ENCODE results near the gene ELL2.

ELL2 gene

DNA sequence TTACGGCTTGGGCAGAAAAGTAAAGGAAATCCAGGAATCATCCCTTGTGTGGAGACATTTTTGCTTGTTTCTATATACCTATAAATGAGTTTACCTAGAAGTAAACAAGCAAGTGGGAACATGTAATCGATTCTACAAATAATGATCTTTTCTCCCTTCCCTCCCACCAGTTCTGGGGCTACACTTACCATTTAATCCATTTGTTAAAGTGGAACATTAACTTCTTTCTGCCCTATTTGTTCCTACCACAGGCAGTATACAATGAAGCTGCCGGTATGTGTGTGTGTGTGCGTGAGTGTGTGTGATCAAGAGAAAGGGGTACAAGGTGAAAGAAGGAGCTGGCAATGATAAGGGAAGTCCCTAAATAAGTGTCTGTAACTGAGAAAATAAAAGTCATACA is 26.4 kb upstream of the ELL2 start:
- H3K27ac Mint-ChIP-seq: no peak overlapping the region
- no peaks in the 10 kb centered on the region for H3K36me3 Mint-ChIP-seq
- H3K27me3 Mint-ChIP-seq: no peaks in the 10 kb centered on the region
- no peaks in the 10 kb centered on the region for H3K4me1 Mint-ChIP-seq
- no peaks in the 10 kb centered on the region for H3K9me3 Mint-ChIP-seq
- no peak overlapping the region for H3K4me3 Mint-ChIP-seq

DNA sequence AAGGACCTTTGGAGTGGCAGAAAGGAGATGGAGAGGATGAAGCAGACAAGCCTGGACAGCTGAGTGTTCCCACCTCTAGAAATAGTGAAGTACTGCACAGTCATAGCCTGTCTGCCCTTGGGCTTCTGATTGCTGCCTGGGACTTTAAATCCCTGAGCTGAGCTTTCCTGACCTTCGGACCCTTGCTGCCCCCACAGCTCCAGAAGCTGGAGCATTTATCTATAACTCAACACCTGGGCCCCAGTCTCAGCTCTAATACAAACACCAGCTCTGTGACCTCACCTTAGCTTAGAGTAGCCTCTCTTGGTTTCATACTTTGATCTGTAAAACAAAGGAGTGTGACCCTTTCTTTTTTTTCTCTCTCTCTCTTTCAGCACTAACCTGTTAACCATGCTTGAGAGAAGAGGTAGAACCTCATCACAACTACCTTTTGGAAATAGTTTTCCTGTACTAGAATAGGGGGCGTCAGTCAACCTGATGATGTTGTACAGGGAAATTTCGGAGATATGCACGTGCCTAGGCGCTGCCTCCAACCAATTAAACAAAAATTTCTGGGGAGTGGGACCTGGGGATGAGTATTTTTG is 25.4 kb upstream of the ELL2 start:
- Mint-ChIP-seq H3K4me3 (no peak overlapping the region), H3K36me3 (no peaks in the 10 kb centered on the region), H3K4me1 (no peaks in the 10 kb centered on the region), H3K27ac (no peak overlapping the region), H3K27me3 (no peaks in the 10 kb centered on the region), H3K9me3 (no peaks in the 10 kb centered on the region)

DNA sequence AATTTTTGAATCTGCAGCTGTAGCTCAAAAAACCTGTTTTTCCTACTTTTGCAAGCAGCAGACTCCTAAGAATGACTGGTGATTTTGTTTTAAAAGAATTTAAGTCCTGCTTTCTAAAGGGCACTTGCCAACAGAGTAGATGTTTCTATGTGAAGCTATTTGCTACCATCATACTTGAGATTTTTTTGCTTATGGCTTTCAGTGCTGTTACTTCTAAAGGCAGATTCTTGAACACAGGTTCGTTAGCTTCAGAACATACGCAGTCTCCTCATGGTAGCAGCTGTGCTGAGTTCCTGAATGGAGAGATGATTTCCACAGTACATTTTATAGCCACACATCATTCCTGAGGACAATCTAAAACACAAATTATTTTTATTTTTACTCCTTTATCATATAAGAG is 24.4 kb upstream of the ELL2 start:
- no peaks in the 10 kb centered on the region for H3K9me3 Mint-ChIP-seq
- no peaks in the 10 kb centered on the region for H3K27me3 Mint-ChIP-seq
- H3K4me1 Mint-ChIP-seq: no peaks in the 10 kb centered on the region
- no peak overlapping the region for H3K27ac Mint-ChIP-seq
- H3K4me3 Mint-ChIP-seq: no peak overlapping the region
- H3K36me3 Mint-ChIP-seq: no peaks in the 10 kb centered on the region

DNA sequence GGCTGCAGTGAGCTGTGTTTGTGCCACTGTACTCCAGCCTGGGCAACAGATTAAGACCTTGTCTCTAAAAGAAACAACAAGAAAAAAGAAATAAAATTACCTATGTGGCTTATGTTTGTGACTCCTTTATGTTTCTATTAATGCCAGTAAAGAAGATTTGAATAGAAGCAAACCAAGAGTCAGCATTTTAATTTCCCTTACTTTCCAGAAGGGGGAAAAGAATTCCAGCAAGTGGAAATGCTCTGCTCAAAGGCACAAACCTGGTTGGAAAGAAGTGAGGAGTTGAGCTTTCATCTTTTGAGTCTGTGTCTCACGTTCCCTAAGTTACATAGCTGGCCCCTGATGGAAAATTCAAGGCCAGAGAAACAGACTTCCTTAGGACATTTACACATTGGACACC is 23.6 kb upstream of the ELL2 start:
- Mint-ChIP-seq H3K9me3 (no peaks in the 10 kb centered on the region), H3K27me3 (no peaks in the 10 kb centered on the region), H3K27ac (no peak overlapping the region), H3K36me3 (no peaks in the 10 kb centered on the region), H3K4me1 (no peaks in the 10 kb centered on the region), H3K4me3 (no peak overlapping the region)

DNA sequence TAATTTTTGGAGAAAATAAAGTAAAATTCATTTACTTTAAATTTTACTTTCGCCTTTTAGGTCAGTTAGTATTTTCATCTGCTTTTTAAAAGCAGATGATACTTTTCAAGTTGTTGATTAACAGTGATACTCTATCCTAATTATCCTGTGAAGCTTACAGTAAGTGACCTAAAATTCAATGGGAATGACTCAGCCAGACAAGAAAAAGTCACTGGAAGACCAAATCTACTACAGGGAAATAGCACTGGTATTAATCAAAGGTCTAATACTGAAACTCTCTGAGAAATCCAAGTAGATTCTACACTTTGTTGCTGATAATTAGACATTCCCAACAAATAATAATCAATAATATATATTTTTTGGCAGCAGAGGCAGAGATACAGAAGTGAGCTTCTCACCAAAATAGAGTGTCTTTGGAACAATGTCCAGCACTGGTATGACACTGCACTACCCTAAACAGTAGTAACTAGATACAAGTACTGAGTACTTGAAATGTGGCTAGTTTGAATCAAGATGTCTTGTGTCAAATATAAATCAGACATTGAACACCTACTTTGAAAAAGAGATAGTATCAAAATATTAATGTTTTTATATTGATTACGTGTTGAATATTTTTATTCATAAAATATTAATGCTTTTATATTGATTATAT is 22.8 kb upstream of the ELL2 start:
- Mint-ChIP-seq H3K36me3 (no peaks in the 10 kb centered on the region), H3K27me3 (no peaks in the 10 kb centered on the region), H3K27ac (no peak overlapping the region), H3K9me3 (no peaks in the 10 kb centered on the region), H3K4me1 (no peaks in the 10 kb centered on the region), H3K4me3 (no peak overlapping the region)

DNA sequence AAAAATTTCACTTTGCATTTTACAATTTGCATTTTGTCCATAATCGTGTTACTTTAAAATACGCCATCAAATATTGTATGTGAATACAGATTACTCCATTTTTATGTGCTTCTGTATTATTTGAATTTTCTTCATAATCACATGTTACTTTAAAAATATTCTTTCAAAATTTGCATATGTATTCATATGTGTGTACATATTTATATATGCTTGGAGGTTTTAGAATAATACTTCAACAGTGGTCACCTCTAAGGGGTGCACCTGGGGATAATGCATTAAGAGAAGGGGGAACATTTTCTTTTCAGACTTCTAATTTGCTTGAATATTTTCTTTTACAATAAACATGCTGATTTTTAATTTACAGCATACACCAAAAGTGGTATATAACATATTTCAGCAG is 21.9 kb upstream of the ELL2 start:
- H3K9me3 Mint-ChIP-seq: no peaks in the 10 kb centered on the region
- no peak overlapping the region for H3K4me3 Mint-ChIP-seq
- H3K27me3 Mint-ChIP-seq: peaks cover 4% of the 10 kb centered on the region
- no peaks in the 10 kb centered on the region for H3K4me1 Mint-ChIP-seq
- no peaks in the 10 kb centered on the region for H3K36me3 Mint-ChIP-seq
- no peak overlapping the region for H3K27ac Mint-ChIP-seq

DNA sequence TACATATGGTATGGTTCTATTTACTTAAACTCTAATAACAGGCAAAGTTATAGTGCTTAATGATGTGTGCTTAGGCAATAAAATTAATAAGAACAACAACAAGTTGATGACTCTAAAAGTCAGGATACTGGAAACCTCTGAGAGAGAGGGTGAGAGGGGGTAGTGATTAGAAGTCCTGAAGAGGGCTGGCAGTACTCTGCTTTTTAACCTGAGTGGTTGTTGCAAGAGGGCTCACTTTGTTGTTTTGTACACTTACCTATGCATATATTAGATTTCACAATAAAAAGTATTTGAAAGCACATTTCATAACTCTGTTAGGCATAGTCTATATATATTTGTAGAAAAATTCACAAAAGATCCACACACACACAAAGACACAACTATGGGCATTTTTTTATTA is 21.4 kb upstream of the ELL2 start:
- Mint-ChIP-seq H3K4me3 (no peak overlapping the region), H3K4me1 (no peaks in the 10 kb centered on the region), H3K27ac (no peak overlapping the region)

DNA sequence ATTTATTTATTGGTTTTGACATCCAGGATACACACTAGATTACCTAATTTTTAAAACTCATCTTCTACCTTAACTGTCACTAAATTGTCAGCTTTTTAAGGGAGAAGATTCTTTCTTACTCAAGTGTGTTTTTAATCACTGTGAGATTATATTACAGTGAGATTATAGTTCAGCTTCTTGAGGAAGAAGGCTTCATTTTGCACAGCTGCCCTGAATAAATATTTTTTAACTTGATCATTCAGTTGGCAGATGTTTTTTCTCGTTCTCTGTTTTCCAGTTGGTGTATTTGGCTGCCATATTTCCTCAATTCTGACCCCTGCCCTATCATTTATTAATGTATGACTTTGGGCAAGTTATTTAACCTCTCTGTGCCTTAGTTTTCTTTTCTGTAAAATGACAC is 15.0 kb upstream of the ELL2 start:
- Mint-ChIP-seq H3K27me3 (peaks cover 11% of the 10 kb centered on the region), H3K9me3 (no peaks in the 10 kb centered on the region), H3K4me1 (no peaks in the 10 kb centered on the region), H3K4me3 (no peak overlapping the region), H3K36me3 (peaks cover 1% of the 10 kb centered on the region), H3K27ac (no peak overlapping the region)

More for the DNA sequence above, 21.4 kb upstream of the ELL2 start:
- H3K9me3 Mint-ChIP-seq: no peaks in the 10 kb centered on the region
- H3K36me3 Mint-ChIP-seq: no peaks in the 10 kb centered on the region
- H3K27me3 Mint-ChIP-seq: peaks cover 6% of the 10 kb centered on the region

DNA sequence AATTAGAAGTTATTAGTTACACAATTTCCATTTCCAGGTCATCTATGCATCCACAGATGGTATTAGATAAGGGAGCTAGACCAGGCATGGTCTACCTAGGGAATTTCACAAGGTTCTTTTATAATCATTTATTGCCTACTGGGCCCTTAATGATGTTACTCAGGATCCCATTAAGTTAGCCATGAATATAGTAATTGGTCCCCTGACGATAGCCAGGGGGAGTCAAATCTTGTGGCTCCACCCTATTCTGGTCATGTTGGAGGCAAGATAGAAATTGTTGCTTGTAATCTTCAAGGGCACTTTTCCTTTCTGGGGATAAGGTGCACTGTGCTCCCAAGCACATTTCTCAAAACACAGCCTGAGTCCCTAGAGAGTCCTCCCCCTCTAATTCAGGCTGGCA is 14.1 kb upstream of the ELL2 start:
- Mint-ChIP-seq H3K27ac (no peak overlapping the region), H3K4me3 (no peak overlapping the region), H3K36me3 (peaks cover 1% of the 10 kb centered on the region), H3K4me1 (no peaks in the 10 kb centered on the region), H3K9me3 (peaks cover 2% of the 10 kb centered on the region), H3K27me3 (peaks cover 11% of the 10 kb centered on the region)

DNA sequence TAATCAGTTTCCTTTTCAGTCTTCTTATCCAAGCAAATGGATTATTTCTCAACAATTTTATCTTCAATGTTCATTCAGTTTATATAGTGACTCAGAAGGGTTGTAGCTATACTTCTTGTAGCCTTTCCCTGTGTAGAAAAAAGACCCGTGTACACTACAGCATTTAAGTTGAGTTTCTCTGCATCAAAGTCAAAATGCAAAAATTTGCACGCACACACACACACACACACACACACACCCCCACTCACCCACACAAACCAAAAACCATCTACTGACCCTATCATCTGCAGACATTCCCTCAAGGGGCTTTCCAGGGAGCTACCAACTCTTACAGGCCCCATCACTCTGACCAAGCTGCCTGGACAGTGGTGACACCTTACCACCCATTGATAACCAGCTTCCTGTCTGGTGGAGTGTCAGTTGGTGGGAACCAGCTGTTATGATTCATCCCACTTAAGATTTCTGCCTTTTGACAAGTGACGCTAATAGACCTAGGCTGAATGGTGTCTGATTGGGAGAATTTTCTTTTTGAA is 12.2 kb upstream of the ELL2 start:
- no peak overlapping the region for H3K27ac Mint-ChIP-seq
- peaks cover 11% of the 10 kb centered on the region for H3K9me3 Mint-ChIP-seq
- H3K36me3 Mint-ChIP-seq: peaks cover 1% of the 10 kb centered on the region
- no peak overlapping the region for H3K4me3 Mint-ChIP-seq
- peaks cover 8% of the 10 kb centered on the region for H3K27me3 Mint-ChIP-seq
- H3K4me1 Mint-ChIP-seq: no peaks in the 10 kb centered on the region

DNA sequence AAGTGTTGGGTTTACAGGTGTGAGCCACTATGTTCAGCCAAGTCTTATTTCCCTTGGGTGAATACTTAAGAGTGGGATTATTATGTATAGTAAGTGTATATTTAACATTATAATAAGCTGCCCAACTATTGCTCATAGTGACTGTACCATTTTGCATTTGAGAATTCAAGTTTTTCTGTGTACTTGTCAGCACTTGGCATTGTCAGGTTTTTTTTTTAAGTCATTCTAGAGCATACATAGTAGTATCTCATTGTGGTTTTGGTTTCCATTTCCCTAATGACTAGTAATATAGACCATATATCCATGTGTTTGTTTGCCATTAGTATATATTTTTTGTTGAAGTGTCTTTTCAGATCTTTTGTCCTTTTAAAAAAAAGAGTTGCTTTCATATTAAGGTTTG is 10.5 kb upstream of the ELL2 start:
- H3K4me1 Mint-ChIP-seq: no peaks in the 10 kb centered on the region
- H3K36me3 Mint-ChIP-seq: peaks cover 1% of the 10 kb centered on the region
- peaks cover 11% of the 10 kb centered on the region for H3K9me3 Mint-ChIP-seq
- H3K27ac Mint-ChIP-seq: no peak overlapping the region
- peaks cover 4% of the 10 kb centered on the region for H3K27me3 Mint-ChIP-seq
- H3K4me3 Mint-ChIP-seq: no peak overlapping the region

DNA sequence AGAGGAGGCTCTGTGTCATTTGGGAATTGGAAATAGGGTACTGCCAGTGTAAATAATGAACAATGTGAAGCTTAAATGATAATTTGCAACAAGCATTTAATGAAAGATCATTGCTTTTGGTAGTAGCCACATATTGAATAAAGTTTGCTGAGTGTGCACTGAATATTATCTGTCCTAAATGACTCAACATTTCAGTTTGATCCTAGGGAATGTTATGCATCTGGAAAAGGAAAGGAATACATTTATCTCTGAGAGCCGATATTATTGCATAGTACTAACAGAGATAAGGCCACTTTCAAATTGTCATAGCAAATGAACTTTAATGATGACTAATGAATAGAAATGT is 8.7 kb upstream of the ELL2 start:
- H3K27ac Mint-ChIP-seq: no peak overlapping the region
- no peaks in the 10 kb centered on the region for H3K4me1 Mint-ChIP-seq
- no peak overlapping the region for H3K4me3 Mint-ChIP-seq
- H3K36me3 Mint-ChIP-seq: peaks cover 1% of the 10 kb centered on the region
- H3K27me3 Mint-ChIP-seq: peaks cover 4% of the 10 kb centered on the region
- peaks cover 11% of the 10 kb centered on the region for H3K9me3 Mint-ChIP-seq

DNA sequence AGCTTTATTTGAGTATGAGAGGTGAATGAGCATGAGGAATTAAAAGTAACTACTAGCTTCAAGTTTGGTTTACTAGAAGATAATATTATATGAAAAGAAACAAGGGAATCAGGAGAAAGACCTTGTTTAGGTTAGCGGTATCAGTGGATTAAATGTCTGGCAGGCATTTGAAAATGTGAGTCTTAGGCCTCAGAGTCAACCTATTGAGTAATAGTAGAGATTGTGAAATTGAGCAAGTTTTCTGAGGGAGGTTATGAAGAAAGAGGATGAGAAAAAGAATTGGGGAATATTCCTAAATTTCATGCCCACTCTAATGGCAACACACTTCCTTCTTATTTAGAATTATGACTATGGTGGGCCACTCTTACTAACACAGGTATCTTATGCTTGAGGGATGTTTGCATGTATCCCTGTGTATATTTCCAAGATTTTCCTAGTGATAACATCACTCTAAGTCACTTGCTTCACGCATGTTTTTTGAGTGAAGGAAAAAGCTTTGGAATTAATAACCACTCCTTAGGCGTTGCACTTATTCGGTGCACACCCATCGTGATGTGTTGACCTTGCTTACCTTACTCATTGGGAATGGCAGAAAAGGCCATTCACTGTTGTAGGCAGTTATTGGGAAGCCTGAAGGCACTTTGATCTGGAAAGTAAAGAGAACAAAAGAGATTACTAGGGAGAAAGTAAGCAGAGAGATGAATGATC is 8.2 kb upstream of the ELL2 start:
- Mint-ChIP-seq H3K4me3 (no peak overlapping the region), H3K9me3 (peaks cover 11% of the 10 kb centered on the region), H3K4me1 (no peaks in the 10 kb centered on the region), H3K36me3 (peaks cover 1% of the 10 kb centered on the region), H3K27me3 (peaks cover 4% of the 10 kb centered on the region), H3K27ac (no peak overlapping the region)

DNA sequence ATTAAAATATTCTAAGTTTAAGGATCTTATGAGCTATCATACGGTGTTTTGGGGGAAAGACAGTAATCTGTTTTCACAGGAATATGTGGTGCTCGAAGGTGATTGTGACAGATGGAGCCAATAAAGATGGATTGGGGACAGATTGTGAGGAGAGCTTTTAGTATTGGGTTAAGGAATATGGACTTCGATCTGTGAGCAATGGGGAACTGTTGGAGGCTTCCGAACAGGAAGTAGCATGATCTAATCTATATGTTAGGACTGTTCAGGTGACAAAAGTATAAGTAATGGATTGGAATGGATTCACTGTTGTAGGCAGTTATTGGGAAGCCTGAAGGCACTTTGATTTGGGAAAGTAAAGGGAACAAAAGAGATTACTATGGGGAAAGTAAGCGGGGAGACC is 7.4 kb upstream of the ELL2 start:
- H3K4me1 Mint-ChIP-seq: no peaks in the 10 kb centered on the region
- no peak overlapping the region for H3K27ac Mint-ChIP-seq
- peaks cover 1% of the 10 kb centered on the region for H3K36me3 Mint-ChIP-seq
- H3K4me3 Mint-ChIP-seq: no peak overlapping the region
- H3K9me3 Mint-ChIP-seq: peaks cover 11% of the 10 kb centered on the region
- peaks cover 4% of the 10 kb centered on the region for H3K27me3 Mint-ChIP-seq

DNA sequence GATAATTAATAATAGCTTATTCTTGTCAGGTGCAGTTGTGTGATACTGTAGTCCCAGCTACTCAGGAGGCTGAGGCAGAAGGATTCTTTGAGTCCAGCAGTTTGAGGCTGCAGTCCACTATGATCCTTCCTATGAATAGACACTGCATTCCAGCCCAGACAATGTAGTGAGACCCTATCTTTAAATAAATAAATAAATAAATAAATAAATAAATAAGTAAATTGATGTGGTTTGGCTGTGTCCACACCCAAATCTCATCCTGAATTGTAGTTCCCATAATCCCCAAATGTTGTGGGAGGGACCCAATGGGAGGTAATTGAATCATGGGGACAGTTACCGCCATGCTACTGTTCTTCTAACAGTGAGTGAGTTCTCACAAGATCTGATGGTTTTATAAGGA is 5.6 kb upstream of the ELL2 start:
- Mint-ChIP-seq H3K27me3 (peaks cover 3% of the 10 kb centered on the region), H3K4me1 (peaks cover 9% of the 10 kb centered on the region), H3K9me3 (peaks cover 11% of the 10 kb centered on the region), H3K36me3 (no peaks in the 10 kb centered on the region), H3K4me3 (no peak overlapping the region), H3K27ac (no peak overlapping the region)

DNA sequence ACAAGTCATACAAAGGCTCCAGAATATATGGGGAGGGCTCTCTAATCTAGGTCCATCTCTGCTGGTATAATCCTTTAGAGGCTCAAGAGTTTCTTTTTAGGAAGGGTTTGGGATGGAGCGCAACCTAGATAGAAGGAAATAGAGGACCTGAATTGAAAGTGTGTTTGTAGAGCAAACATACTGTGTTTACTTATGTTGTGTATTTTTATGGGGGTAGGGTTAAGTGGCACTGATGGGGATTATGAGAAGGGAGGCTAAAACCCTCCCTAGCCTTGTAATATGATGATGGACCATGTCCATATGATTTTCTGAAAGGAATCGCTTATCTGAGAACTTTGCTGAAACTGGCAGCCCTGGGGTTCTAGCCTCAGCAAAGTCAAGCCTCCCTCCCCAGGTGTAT is 4.4 kb upstream of the ELL2 start:
- H3K27me3 Mint-ChIP-seq: peaks cover 3% of the 10 kb centered on the region
- H3K36me3 Mint-ChIP-seq: no peaks in the 10 kb centered on the region
- no peak overlapping the region for H3K4me3 Mint-ChIP-seq
- peaks cover 11% of the 10 kb centered on the region for H3K9me3 Mint-ChIP-seq
- no peak overlapping the region for H3K27ac Mint-ChIP-seq
- peaks cover 14% of the 10 kb centered on the region for H3K4me1 Mint-ChIP-seq
